Skeletal muscle tissue (tissue), 4 donors: ENCODE data around the gene ITGBL1. TPM values are rescaled to one million over a fixed set of nuclear protein-coding genes. Genes with fewer than 3 reads are reported as not detected.

Experiments used
- H3K27ac ChIP-seq: one replicate; pipeline ENCODE4 v1.7.0; 2013; ENCODE audit warnings: mild to moderate bottlenecking, low read depth, low read length, inconsistent platforms
- H3K27me3 ChIP-seq, 3 donors: one replicate each; pipeline ENCODE4 v1.7.0; 2013; ENCODE audit warnings: low read length in 3 of 3; ENCODE audit not compliant: control insufficient read depth in 3 of 3, insufficient read depth in 3 of 3
- H3K36me3 ChIP-seq, 3 donors: one replicate each; pipeline ENCODE4 v1.7.0; 2013; ENCODE audit warnings: low read length in 3 of 3; ENCODE audit not compliant: control insufficient read depth in 3 of 3, insufficient read depth in 3 of 3
- H3K4me1 ChIP-seq, 3 donors: one replicate each; pipeline ENCODE4 v1.7.0; 2013; ENCODE audit warnings: low read length in 3 of 3, mild to moderate bottlenecking in 3 of 3; ENCODE audit not compliant: control insufficient read depth in 3 of 3, insufficient read depth in 3 of 3
- H3K4me3 ChIP-seq, 3 donors: one replicate each; pipeline ENCODE4 v1.7.0; 2013; ENCODE audit warnings: low read length in 3 of 3
- H3K9ac ChIP-seq, 3 donors: one replicate each; pipeline ENCODE4 v1.7.0; 2013; ENCODE audit warnings: low read length in 3 of 3, mild to moderate bottlenecking in 3 of 3, moderate library complexity in 2 of 3, low read depth in 1 of 3
- H3K9me3 ChIP-seq, 3 donors: one replicate each; pipeline ENCODE4 v1.7.0; 2013; ENCODE audit warnings: low read length in 3 of 3; ENCODE audit not compliant: control insufficient read depth in 3 of 3
- total RNA-seq: library from RNA; depleted of rRNA; stranded (reverse); fragments of >200 nt; gene quantifications from one replicate; pipeline ENCODE4 v1.2.3, GENCODE V29; 2014
- donor health status: Osteomylitis.

Gene ITGBL1
- total RNA-seq, 1 donor from 2014 or later: 4.7 TPM

- Histone ChIP-seq H3K9me3 (no peaks in the 10 kb centered on the region), H3K4me3 (no peak overlapping the region), H3K27me3 (no peaks in the 10 kb centered on the region), H3K36me3 (no peaks in the 10 kb centered on the region), H3K4me1 (no peaks in the 10 kb centered on the region), H3K27ac (no peak overlapping the region), H3K9ac (no peak overlapping the region)
Measured at GRCh38 chr13:101717353-101717752, 264.9 kb downstream of the ITGBL1 start.

GRCh38 chr13:101718496-101718895 is 266.0 kb downstream of the ITGBL1 start:
- no peaks in the 10 kb centered on the region for H3K36me3 ChIP-seq

GRCh38 chr13:101726681-101727080 is 274.2 kb downstream of the ITGBL1 start:
- Histone ChIP-seq H3K27ac (no peak overlapping the region), H3K4me3 (no peak overlapping the region), H3K9me3 (no peaks in the 10 kb centered on the region), H3K4me1 (no peaks in the 10 kb centered on the region), H3K36me3 (no peaks in the 10 kb centered on the region), H3K9ac (no peak overlapping the region), H3K27me3 (no peaks in the 10 kb centered on the region)

More at GRCh38 chr13:101718496-101718895, 266.0 kb downstream of the ITGBL1 start:
- no peak overlapping the region for H3K27ac ChIP-seq
- no peak overlapping the region for H3K4me3 ChIP-seq
- H3K4me1 ChIP-seq: no peaks in the 10 kb centered on the region
- no peaks in the 10 kb centered on the region for H3K27me3 ChIP-seq
- no peak overlapping the region for H3K9ac ChIP-seq
- H3K9me3 ChIP-seq: no peaks in the 10 kb centered on the region

GRCh38 chr13:101727118-101727517 is 274.6 kb downstream of the ITGBL1 start:
- Histone ChIP-seq H3K36me3 (no peaks in the 10 kb centered on the region), H3K4me3 (no peak overlapping the region), H3K4me1 (no peaks in the 10 kb centered on the region), H3K9ac (no peak overlapping the region), H3K9me3 (no peaks in the 10 kb centered on the region), H3K27me3 (no peaks in the 10 kb centered on the region), H3K27ac (no peak overlapping the region)

- Histone ChIP-seq H3K4me1 (no peaks in the 10 kb centered on the region), H3K4me3 (no peak overlapping the region), H3K27ac (no peak overlapping the region), H3K9ac (no peak overlapping the region), H3K36me3 (no peaks in the 10 kb centered on the region), H3K9me3 (no peaks in the 10 kb centered on the region), H3K27me3 (no peaks in the 10 kb centered on the region)
Measured at GRCh38 chr13:101728021-101728420, 275.5 kb downstream of the ITGBL1 start.

- Histone ChIP-seq H3K36me3 (no peaks in the 10 kb centered on the region), H3K9me3 (no peaks in the 10 kb centered on the region), H3K9ac (no peak overlapping the region), H3K27ac (no peak overlapping the region), H3K4me1 (no peaks in the 10 kb centered on the region), H3K4me3 (no peak overlapping the region), H3K27me3 (no peaks in the 10 kb centered on the region)
Measured at GRCh38 chr13:101728615-101729014, 276.1 kb downstream of the ITGBL1 start.

- Histone ChIP-seq H3K4me3 (no peak overlapping the region), H3K4me1 (no peaks in the 10 kb centered on the region), H3K9ac (no peak overlapping the region), H3K9me3 (no peaks in the 10 kb centered on the region), H3K27ac (no peak overlapping the region), H3K36me3 (no peaks in the 10 kb centered on the region), H3K27me3 (no peaks in the 10 kb centered on the region)
Measured at GRCh38 chr13:101730420-101731000, 278.0 kb downstream of the ITGBL1 start.

- H3K27me3 ChIP-seq: no peaks in the 10 kb centered on the region
- H3K4me3 ChIP-seq: no peak overlapping the region
- no peaks in the 10 kb centered on the region for H3K36me3 ChIP-seq
- H3K9ac ChIP-seq: no peak overlapping the region
- no peaks in the 10 kb centered on the region for H3K9me3 ChIP-seq
- H3K4me1 ChIP-seq: no peaks in the 10 kb centered on the region
- no peak overlapping the region for H3K27ac ChIP-seq
Measured at GRCh38 chr13:101736566-101736965, 284.1 kb downstream of the ITGBL1 start.

- Histone ChIP-seq H3K9ac (no peak overlapping the region), H3K36me3 (no peaks in the 10 kb centered on the region), H3K4me3 (no peak overlapping the region), H3K9me3 (no peaks in the 10 kb centered on the region), H3K27ac (no peak overlapping the region), H3K4me1 (no peaks in the 10 kb centered on the region), H3K27me3 (no peaks in the 10 kb centered on the region)
Measured at GRCh38 chr13:101738336-101738735, 285.9 kb downstream of the ITGBL1 start.

- H3K9ac ChIP-seq: no peak overlapping the region
- H3K27me3 ChIP-seq: no peaks in the 10 kb centered on the region
- H3K36me3 ChIP-seq: no peaks in the 10 kb centered on the region
- H3K4me3 ChIP-seq: no peak overlapping the region
- no peaks in the 10 kb centered on the region for H3K4me1 ChIP-seq
- no peak overlapping the region for H3K27ac ChIP-seq
- H3K9me3 ChIP-seq: no peaks in the 10 kb centered on the region
Measured at GRCh38 chr13:101739382-101740178, 287.1 kb downstream of the ITGBL1 start.
